Peyer's patch (tissue), 4 donors: ENCODE data around the gene PPP3R1. TPM values are rescaled to one million over a fixed set of nuclear protein-coding genes. Genes with fewer than 3 reads are reported as not detected.

Experiments
- DNase-seq, 3 donors: peaks; one replicate each; pipeline ENCODE4 v3.0.0-alpha.2; 2017 to 2019
- H3K27ac ChIP-seq, 4 donors: fragments of 200-600 bp; sonication (generic); one replicate each; pipeline ENCODE4 v1.5.1; 2016 to 2019
- H3K27me3 ChIP-seq, 2 donors: fragments of 200-600 bp; sonication (generic); one replicate each; pipeline ENCODE4 v1.5.1; 2019
- H3K36me3 ChIP-seq, 3 donors: fragments of 200-600 bp; sonication (generic); one replicate each; pipeline ENCODE4 v1.5.1; 2016 to 2019
- H3K4me1 ChIP-seq, 4 donors: fragments of 200-600 bp; sonication (generic); one replicate each; pipeline ENCODE4 v1.5.1; 2016 to 2019
- H3K4me3 ChIP-seq, 4 donors: fragments of 200-600 bp; sonication (generic); 1 replicate in 3 of 4; 2 replicates in 1 of 4; pipeline ENCODE4 v1.5.1; 2016 to 2019; ENCODE audit warnings: mild to moderate bottlenecking in 1 of 4
- H3K9me3 ChIP-seq, 4 donors: fragments of 200-600 bp; sonication (generic); one replicate each; pipeline ENCODE4 v1.5.1; 2016 to 2019; ENCODE audit warnings: mild to moderate bottlenecking in 1 of 4
- CTCF ChIP-seq, 6 experiments: fragments of 450-650 bp in 4 of 6; fragments of 200-600 bp in 2 of 6; sonication (generic) in 1 of 6; IDR thresholded peaks; one replicate each; pipeline ENCODE4 v1.5.1; 2017 to 2019; ENCODE audit warnings: antibody characterized with exemption in 6 of 6, mild to moderate bottlenecking in 3 of 6, moderate library complexity in 1 of 6
- POLR2A ChIP-seq, 2 donors: fragments of 450-650 bp; IDR thresholded peaks; one replicate each; pipeline ENCODE4 v1.5.1; 2017; ENCODE audit warnings: antibody characterized with exemption in 2 of 2, mild to moderate bottlenecking in 2 of 2, moderate library complexity in 2 of 2
- total RNA-seq, 4 donors: library from RNA; depleted of rRNA; stranded (reverse); fragments of >200 nt; gene quantifications; one replicate each; pipeline ENCODE4 v1.1.0, GENCODE V29; 2016

Gene PPP3R1
- total RNA-seq, 4 donors from 2014 or later = 18.5 to 33.8 (median 25.4) TPM

- H3K27me3 ChIP-seq = no peaks in the 10 kb centered on the region
- no peak for DNase-seq
- H3K4me1 ChIP-seq = no peaks in the 10 kb centered on the region
- H3K36me3 ChIP-seq = no peaks in the 10 kb centered on the region
- H3K9me3 ChIP-seq = no peaks in the 10 kb centered on the region
- TF ChIP-seq POLR2A (IDR thresholded peaks at IDR 0.05) (no peak), CTCF (IDR thresholded peaks at IDR 0.05) (no peak)
- H3K4me3 ChIP-seq = no peak overlapping the region
- H3K27ac ChIP-seq = no peak overlapping the region
Measured at GRCh38 chr2:68284896-68285295, 32.6 kb upstream of the PPP3R1 start.

GRCh38 chr2:68283419-68283812 is 31.1 kb upstream of the PPP3R1 start:
- Histone ChIP-seq H3K9me3 (no peaks in the 10 kb centered on the region), H3K4me3 (no peak overlapping the region), H3K4me1 (no peaks in the 10 kb centered on the region), H3K36me3 (no peaks in the 10 kb centered on the region), H3K27ac (no peak overlapping the region), H3K27me3 (no peaks in the 10 kb centered on the region)
- TF ChIP-seq POLR2A (IDR thresholded peaks at IDR 0.05) (no peak), CTCF (IDR thresholded peaks at IDR 0.05) (no peak)
- DNase-seq = no peak

- DNase-seq = no peak
Measured at GRCh38 chr2:68282811-68283418, 30.6 kb upstream of the PPP3R1 start.

GRCh38 chr2:68280796-68281195 is 28.5 kb upstream of the PPP3R1 start:
- TF ChIP-seq CTCF (IDR thresholded peaks at IDR 0.05) (no peak), POLR2A (IDR thresholded peaks at IDR 0.05) (no peak)
- Histone ChIP-seq H3K9me3 (no peaks in the 10 kb centered on the region), H3K27me3 (no peaks in the 10 kb centered on the region), H3K4me1 (no peaks in the 10 kb centered on the region), H3K27ac (no peak overlapping the region), H3K36me3 (no peaks in the 10 kb centered on the region), H3K4me3 (no peak overlapping the region)
- no peak for DNase-seq

More at GRCh38 chr2:68282811-68283418, 30.6 kb upstream of the PPP3R1 start:
- Histone ChIP-seq H3K36me3 (no peaks in the 10 kb centered on the region), H3K27ac (no peak overlapping the region), H3K4me3 (no peak overlapping the region), H3K4me1 (no peaks in the 10 kb centered on the region), H3K27me3 (no peaks in the 10 kb centered on the region), H3K9me3 (no peaks in the 10 kb centered on the region)
- TF ChIP-seq POLR2A (IDR thresholded peaks at IDR 0.05) (no peak), CTCF (IDR thresholded peaks at IDR 0.05) (peak in 5 of 6 experiments; percentile 68 to 82 (median 76))

GRCh38 chr2:68280348-68280747 is 28.0 kb upstream of the PPP3R1 start:
- Histone ChIP-seq H3K27ac (no peak overlapping the region), H3K27me3 (no peaks in the 10 kb centered on the region), H3K4me1 (no peaks in the 10 kb centered on the region), H3K4me3 (no peak overlapping the region), H3K9me3 (no peaks in the 10 kb centered on the region), H3K36me3 (no peaks in the 10 kb centered on the region)
- no peak for DNase-seq
- TF ChIP-seq POLR2A (IDR thresholded peaks at IDR 0.05) = no peak
- no peak for TF ChIP-seq CTCF (IDR thresholded peaks at IDR 0.05)

- TF ChIP-seq CTCF (IDR thresholded peaks at IDR 0.05) = no peak
- TF ChIP-seq POLR2A (IDR thresholded peaks at IDR 0.05) = no peak
- Histone ChIP-seq H3K36me3 (no peaks in the 10 kb centered on the region), H3K9me3 (no peaks in the 10 kb centered on the region), H3K27ac (no peak overlapping the region), H3K4me3 (no peak overlapping the region), H3K4me1 (no peaks in the 10 kb centered on the region), H3K27me3 (no peaks in the 10 kb centered on the region)
- no peak for DNase-seq
Measured at GRCh38 chr2:68279691-68280090, 27.4 kb upstream of the PPP3R1 start.
